Fibroblast of lung (primary cell): ENCODE results near the gene SUGP2.

ENCODE experiments used
- CTCF ChIP-seq, 2 donors: IDR thresholded peaks in 1 of 2; conservative IDR thresholded peaks in 1 of 2; 1 replicate in 1 of 2; 2 replicates in 1 of 2; pipeline ENCODE4 v1.5.1; 2011 to 2012; ENCODE audit warnings: low read length in 2 of 2, control low read depth in 1 of 2, inconsistent platforms in 1 of 2, low read depth in 1 of 2, mild to moderate bottlenecking in 1 of 2
- EZH2 ChIP-seq: IDR thresholded peaks from 2 replicates; pipeline ENCODE4 v1.5.1; 2012; ENCODE audit warnings: low read length, control low read depth, mild to moderate bottlenecking; ENCODE audit errors: missing control alignments

GRCh38 chr19:19039901-19040300 lies 6.6 kb upstream of the SUGP2 start:
- TF ChIP-seq CTCF (conservative IDR thresholded peaks at IDR 0.05 in 1 of 2, IDR thresholded peaks at IDR 0.05 in 1 of 2; ENCODE audit: low read depth in 1 of 2, low read length in 2 of 2), result no peak
- no peak for TF ChIP-seq EZH2
